HFFc6 (cell line): ENCODE measurements around the gene PRKAG2. TPM values are rescaled to one million over a fixed set of nuclear protein-coding genes. Genes with fewer than 3 reads are reported as not detected.
A peak's percentile ranks its signal among the peaks of the same experiment; 100 is the strongest.

ENCODE experiments used
- DNase-seq: peaks from one replicate; pipeline ENCODE4 v3.0.0-alpha.2; 2018
- H3K27ac Mint-ChIP-seq: 2 replicates; pipeline ENCODE4 v1.8.0; 2020; ENCODE audit warnings: mild to moderate bottlenecking, mixed read lengths
- H3K27me3 Mint-ChIP-seq: 2 replicates; pipeline ENCODE4 v1.8.0; 2021; ENCODE audit warnings: mild to moderate bottlenecking, moderate library complexity, mixed read lengths; ENCODE audit not compliant: insufficient read depth
- H3K36me3 Mint-ChIP-seq: 2 replicates; pipeline ENCODE4 v1.8.0; 2021; ENCODE audit warnings: low read depth, mixed read lengths
- H3K4me1 Mint-ChIP-seq: 2 replicates; pipeline ENCODE4 v1.8.0; 2020; ENCODE audit warnings: low read depth, mixed read lengths
- H3K4me3 Mint-ChIP-seq: 2 replicates; pipeline ENCODE4 v1.8.0; 2020; ENCODE audit warnings: mild to moderate bottlenecking, moderate library complexity, mixed read lengths
- H3K9me3 Mint-ChIP-seq: 2 replicates; pipeline ENCODE4 v1.8.0; 2020; ENCODE audit warnings: mild to moderate bottlenecking, mixed read lengths
- total RNA-seq, 6 experiments: library from RNA; stranded (reverse); fragmentation: NEBNext Ultra II Directional; extraction: Animal tissue kit (Norgen Biotek cat#: 25700); gene quantifications; 2 replicates in 1 of 6; 3 replicates in 5 of 6; pipeline ENCODE4 v1.2.3, GENCODE V29; 2021
- TF ChIP-seq, protein P1 (sequence below): fragments of 200-600 bp; sonication (generic); IDR thresholded peaks from 2 replicates; pipeline ENCODE4 v1.5.0; 2021; ENCODE audit warnings: antibody characterized with exemption, mild to moderate bottlenecking

PRKAG2 gene
- total RNA-seq, 6 experiments from 2014 or later, result 15.1 to 19.2 (median 18.4) TPM

GRCh38 chr7:151858456-151858855 is 18.5 kb downstream of the PRKAG2 start:
- H3K27ac Mint-ChIP-seq, result no peak overlapping the region
- H3K27me3 Mint-ChIP-seq, result peaks cover 44% of the 10 kb centered on the region
- DNase-seq, result no peak
- TF ChIP-seq, protein P1, sequence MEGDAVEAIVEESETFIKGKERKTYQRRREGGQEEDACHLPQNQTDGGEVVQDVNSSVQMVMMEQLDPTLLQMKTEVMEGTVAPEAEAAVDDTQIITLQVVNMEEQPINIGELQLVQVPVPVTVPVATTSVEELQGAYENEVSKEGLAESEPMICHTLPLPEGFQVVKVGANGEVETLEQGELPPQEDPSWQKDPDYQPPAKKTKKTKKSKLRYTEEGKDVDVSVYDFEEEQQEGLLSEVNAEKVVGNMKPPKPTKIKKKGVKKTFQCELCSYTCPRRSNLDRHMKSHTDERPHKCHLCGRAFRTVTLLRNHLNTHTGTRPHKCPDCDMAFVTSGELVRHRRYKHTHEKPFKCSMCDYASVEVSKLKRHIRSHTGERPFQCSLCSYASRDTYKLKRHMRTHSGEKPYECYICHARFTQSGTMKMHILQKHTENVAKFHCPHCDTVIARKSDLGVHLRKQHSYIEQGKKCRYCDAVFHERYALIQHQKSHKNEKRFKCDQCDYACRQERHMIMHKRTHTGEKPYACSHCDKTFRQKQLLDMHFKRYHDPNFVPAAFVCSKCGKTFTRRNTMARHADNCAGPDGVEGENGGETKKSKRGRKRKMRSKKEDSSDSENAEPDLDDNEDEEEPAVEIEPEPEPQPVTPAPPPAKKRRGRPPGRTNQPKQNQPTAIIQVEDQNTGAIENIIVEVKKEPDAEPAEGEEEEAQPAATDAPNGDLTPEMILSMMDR, result no peak
- no peaks in the 10 kb centered on the region for H3K9me3 Mint-ChIP-seq
- no peak overlapping the region for H3K4me3 Mint-ChIP-seq
- H3K4me1 Mint-ChIP-seq, result no peaks in the 10 kb centered on the region
- H3K36me3 Mint-ChIP-seq, result no peaks in the 10 kb centered on the region

DNA sequence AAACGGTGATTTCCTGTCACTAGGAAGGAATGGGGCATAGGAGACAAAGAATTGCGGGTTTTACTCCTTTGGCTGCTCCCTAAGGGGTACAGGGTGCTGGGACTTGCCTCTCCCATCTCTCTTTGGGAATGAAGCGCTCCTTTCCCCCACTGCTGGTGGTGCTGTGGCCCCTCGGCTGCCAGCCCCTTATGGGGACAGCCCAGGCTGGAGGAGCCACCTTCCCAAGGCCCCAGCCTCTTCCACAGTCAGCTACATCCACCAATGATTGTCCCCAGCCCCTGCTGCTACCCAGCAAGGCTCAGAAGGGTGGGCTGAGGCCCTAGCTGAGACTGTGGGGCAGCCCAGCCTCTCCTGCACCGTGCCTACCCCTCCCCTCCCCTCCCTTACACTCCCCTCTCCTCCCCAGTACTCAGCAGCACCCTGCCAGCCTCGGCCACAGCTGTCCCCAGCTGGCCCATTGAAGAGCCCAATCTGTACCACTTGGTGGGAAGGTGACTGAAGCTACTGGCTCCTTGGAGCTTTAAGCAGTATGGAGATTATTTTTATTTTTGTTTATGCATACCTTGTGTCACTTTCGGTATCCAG is 19.0 kb downstream of the PRKAG2 start:
- TF ChIP-seq, protein P1, result no peak
- Mint-ChIP-seq H3K27me3 (peaks cover 48% of the 10 kb centered on the region), H3K9me3 (no peaks in the 10 kb centered on the region), H3K27ac (no peak overlapping the region), H3K4me1 (no peaks in the 10 kb centered on the region), H3K4me3 (no peak overlapping the region), H3K36me3 (no peaks in the 10 kb centered on the region)
- DNase-seq, result no peak

GRCh38 chr7:151857412-151857811 is 19.5 kb downstream of the PRKAG2 start:
- no peak for DNase-seq
- H3K27ac Mint-ChIP-seq, result no peak overlapping the region
- peaks cover 54% of the 10 kb centered on the region for H3K27me3 Mint-ChIP-seq
- TF ChIP-seq, protein P1, result no peak
- H3K36me3 Mint-ChIP-seq, result no peaks in the 10 kb centered on the region
- no peaks in the 10 kb centered on the region for H3K4me1 Mint-ChIP-seq
- no peak overlapping the region for H3K4me3 Mint-ChIP-seq
- no peaks in the 10 kb centered on the region for H3K9me3 Mint-ChIP-seq

DNA sequence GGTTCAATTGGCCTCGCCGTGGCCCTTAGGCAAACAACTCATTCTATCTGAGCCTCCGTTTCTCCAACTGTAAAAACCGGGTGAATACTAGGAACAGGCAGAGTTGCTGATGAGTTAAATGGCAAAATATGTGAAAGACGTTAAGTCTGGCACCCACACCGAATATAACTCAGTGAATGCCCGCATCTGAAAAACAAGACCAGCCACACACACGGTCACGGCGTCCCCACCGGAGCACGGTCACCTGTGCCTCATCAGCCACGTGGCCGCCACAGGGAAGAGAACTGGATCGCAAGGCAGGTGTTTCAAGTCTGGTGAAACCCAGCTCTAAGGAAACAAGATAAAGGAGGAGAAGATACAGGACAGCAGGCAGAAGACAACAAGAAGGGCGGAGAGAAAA is 20.4 kb downstream of the PRKAG2 start:
- Mint-ChIP-seq H3K4me1 (no peaks in the 10 kb centered on the region), H3K4me3 (no peak overlapping the region), H3K27ac (no peak overlapping the region), H3K36me3 (no peaks in the 10 kb centered on the region), H3K27me3 (peaks cover 57% of the 10 kb centered on the region), H3K9me3 (no peaks in the 10 kb centered on the region)
- TF ChIP-seq, protein P1, result no peak
- no peak for DNase-seq

GRCh38 chr7:151856098-151856497 is 20.8 kb downstream of the PRKAG2 start:
- Mint-ChIP-seq H3K36me3 (no peaks in the 10 kb centered on the region), H3K9me3 (no peaks in the 10 kb centered on the region), H3K27ac (no peak overlapping the region), H3K4me3 (no peak overlapping the region), H3K27me3 (peaks cover 56% of the 10 kb centered on the region), H3K4me1 (no peaks in the 10 kb centered on the region)
- DNase-seq, result no peak
- TF ChIP-seq, protein P1, result peak; percentile 33; the same call in 1 of the 2 replicates

GRCh38 chr7:151854720-151855071 is 22.2 kb downstream of the PRKAG2 start:
- TF ChIP-seq, protein P1, result no peak
- Mint-ChIP-seq H3K27me3 (peaks cover 62% of the 10 kb centered on the region), H3K9me3 (no peaks in the 10 kb centered on the region), H3K4me1 (no peaks in the 10 kb centered on the region), H3K27ac (no peak overlapping the region), H3K36me3 (no peaks in the 10 kb centered on the region), H3K4me3 (no peak overlapping the region)
- DNase-seq, result no peak
